Sciatic nerve (tissue), 2 donors: Measurements from ENCODE around the gene ARMC2. TPM values are rescaled to one million over a fixed set of nuclear protein-coding genes. Genes with fewer than 3 reads are reported as not detected.
A peak's percentile ranks its signal among the peaks of the same experiment; 100 is the strongest.

Source experiments
- ATAC-seq: fragments of 200-7000 bp; cut with Tn5 transposase; one replicate; pipeline ENCODE4 v1.9.1; 2020; ENCODE audit warnings: mild to moderate bottlenecking, moderate library complexity
- DNase-seq: peaks from one replicate; pipeline ENCODE4 v3.0.0-alpha.2; 2020; ENCODE audit warnings: low spot score
- intact Hi-C: fragments of 100-400 bp; cut with DNase I; formaldehyde crosslinking; loops from one replicate; pipeline ENCODE4 v1.14.2; 2022
- total RNA-seq: library from RNA; stranded (reverse); fragmentation: NEBNext Ultra II Directional; extraction: Animal tissue kit (Norgen Biotek cat#: 25700); gene quantifications from one replicate; pipeline ENCODE4 v1.2.1, GENCODE V29; 2021
- donor health status: DM: no; HTN: no; CAD: no.
- donor health status: DM: no; HTN: no; CAD: no.

The ARMC2 gene
- total RNA-seq, 1 donor from 2014 or later: 17.2 TPM

DNA sequence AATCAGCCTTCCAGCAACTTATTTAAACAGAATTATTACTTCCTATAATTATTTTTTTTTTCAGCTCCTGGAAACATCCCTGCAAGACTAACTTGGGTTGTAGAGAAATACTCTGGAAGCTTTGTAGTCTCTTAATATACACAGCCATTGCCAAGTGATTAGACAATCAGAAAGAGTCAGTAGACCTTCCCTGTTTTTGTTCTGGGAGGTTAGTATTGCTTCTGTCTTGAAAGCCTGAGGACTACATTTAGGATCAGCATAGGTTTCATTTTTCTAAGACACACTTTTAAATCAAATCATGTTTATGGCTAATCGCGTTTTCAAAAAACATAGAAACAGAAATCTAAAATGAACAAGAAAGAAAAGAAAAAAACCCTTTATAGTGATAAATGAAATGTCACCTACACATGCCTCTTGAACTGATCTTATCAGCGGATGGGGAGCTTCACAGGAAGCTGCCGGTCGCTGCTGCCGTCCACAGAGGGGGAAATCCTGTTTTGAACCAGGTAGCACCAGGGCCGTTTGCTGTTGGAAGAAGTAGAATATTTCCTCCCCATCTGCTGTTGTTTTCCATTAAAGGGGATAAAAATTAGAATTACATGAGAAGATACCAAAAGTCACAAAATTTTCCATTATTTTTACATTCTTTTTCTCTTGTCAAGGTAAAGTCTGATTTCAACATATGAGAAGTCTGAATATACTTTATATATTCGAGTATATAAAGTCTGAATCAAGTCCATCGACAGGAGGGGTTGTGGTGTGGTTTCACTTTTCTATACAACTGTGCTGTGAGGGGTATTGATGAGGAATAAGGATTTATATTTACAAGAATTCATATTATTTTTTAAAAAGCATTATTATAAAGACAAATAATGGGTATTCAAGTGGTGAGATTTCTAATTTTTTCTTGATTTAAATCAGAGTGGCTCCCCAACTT, 94.6 kb downstream of the ARMC2 start:
- no peak for DNase-seq
- intact Hi-C loops: no loop called here
- no peak for ATAC-seq

DNA sequence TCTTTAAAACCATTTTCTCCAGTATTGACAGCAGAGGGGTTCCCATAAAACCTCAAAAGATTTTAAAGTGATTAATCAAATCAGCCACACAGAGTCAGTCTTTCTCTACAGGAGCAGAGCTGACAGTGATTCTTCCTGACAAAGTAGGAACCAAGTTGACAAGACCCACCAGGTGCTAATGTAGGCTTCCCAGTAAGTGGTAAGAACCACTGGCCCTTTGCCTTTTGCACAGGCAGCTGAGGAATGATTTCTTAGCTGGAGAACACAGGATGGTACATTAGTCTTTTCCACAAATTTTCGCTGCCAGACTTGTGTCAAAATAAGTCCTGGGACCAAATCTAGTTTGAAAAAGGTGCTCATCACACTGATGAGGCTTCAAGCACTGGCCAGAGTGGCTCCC, 95.8 kb downstream of the ARMC2 start:
- intact Hi-C loops: no loop called here

DNA sequence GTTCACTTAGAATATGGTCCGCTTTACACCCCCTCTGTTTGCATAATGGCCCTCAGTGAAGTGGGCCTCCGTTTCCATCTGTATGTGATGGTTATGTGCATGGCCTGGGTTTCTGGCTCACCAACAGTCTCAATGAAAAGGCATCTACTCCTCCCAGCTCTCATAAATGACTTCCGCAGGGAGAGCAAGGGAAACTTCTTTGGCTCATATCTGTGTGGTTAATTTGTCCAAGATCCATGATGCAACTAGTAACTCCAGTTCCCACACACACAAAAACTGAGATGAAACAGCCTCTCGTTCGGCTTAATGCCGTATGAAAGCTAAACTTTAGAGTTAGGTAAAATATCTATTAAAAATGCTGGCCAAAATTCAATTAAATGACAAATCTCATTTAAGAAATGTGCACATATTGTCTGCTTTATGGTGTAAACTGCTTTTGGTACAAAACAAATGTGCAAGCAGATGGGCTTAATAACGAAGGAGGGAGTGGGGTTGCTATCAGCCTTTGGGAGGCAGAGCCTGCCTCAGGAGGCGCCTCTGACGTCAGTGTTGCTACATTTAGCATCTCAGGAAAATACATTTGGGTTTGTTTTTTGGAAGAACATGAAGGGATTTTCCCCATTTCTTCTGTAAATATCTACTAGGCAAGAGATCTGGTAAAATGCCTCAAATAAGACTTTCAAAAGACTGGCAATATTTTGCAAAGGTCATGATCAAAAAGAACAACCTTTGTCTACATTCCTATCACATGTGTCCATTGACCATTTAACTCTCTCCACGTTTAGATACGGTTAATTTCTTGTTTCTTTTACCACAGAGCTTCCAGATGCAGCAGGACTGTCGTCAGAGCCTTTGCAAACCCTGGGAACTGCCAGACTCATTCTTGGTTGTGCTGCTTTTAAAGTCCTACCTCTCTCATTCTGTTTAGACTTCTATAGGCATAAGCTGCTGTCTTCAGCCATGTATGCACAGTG, 96.8 kb downstream of the ARMC2 start:
- peak; percentile 78 for ATAC-seq
- intact Hi-C loops: no loop called here
- DNase-seq: no peak

More for the DNA sequence above, 95.8 kb downstream of the ARMC2 start:
- ATAC-seq (no peak), DNase-seq (no peak)

DNA sequence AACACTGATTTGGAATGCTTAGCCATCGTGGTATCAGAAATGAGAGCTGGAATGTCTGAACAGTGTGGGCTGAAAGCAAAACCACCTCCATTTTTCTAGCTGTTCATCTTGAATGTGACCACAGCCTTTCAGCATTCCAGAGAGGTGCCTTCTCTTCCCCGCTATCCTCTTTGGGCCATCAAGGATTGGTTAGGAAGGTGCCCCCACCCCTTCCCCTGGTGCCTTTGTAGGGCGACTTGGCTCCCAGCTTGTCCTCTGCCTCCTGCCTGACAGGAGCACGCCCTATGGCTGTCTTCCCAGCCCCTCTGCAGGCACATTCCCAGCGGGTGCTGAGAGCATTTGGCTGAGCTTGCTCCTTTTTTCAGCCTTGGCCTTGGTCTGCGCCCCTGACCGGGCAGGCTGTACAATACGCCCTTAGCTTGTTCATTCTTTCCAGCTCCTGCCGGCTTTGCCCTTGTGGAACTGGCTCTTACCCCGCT, 97.5 kb downstream of the ARMC2 start:
- ATAC-seq (peak; percentile 84), DNase-seq (peak; percentile 76)
- intact Hi-C loops: no loop called here

DNA sequence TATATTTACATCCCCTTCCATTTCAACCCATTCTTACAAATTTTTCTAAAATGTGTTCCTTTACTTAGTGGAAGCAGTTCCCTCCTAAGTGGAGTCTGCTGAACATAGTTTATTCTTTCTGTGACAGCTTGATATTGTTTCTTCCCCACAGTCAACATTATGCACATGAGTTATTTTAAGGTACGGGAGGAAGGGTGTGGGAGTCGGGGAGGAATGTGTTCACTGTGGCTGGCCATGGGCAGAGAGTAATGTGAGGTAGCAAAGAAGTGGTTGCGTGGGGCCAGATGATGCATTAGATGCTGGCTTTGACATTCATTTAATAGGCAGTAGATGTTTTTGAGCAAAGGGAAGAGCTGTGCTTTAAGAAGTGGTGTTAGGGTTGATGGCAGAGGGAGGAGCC, 98.5 kb downstream of the ARMC2 start:
- no peak for ATAC-seq
- intact Hi-C loops: no loop called here
- no peak for DNase-seq

DNA sequence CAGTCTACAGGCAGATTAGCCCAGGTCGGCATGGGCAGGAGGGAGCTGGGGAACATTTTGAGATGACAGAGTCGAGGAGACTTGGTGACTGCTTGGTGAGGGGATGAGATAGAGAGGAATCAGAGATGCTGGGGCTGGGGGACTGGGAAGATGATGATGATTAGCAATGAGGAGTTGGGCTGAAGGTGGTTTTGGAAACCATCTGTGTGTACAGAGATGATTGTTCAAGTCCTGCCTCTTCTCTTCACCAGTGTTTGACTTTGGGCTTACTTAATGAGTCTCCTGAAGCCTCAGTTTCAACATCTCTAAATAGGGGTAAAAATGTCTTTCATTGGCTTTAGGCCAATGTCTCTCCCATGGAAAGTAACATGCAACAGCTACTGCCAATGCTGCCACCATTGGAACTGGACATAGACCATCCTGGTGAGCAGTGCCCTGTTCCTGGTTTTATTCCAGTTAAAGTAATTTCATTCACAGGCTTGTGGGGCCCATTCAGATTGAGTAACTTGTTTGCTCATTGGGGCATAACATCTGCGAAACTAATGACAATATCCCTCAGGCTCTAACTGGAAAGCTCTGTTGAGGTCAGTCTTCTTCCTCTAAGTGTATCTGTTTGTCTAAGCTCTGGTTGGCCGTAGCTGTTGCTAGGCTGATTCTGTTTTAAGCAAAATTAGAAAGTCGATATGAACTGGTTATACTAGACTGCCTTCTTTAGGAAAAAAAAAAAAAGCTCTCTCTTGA, 99.1 kb downstream of the ARMC2 start:
- intact Hi-C loops: no loop called here
- ATAC-seq: peak; percentile 67
- DNase-seq: no peak

DNA sequence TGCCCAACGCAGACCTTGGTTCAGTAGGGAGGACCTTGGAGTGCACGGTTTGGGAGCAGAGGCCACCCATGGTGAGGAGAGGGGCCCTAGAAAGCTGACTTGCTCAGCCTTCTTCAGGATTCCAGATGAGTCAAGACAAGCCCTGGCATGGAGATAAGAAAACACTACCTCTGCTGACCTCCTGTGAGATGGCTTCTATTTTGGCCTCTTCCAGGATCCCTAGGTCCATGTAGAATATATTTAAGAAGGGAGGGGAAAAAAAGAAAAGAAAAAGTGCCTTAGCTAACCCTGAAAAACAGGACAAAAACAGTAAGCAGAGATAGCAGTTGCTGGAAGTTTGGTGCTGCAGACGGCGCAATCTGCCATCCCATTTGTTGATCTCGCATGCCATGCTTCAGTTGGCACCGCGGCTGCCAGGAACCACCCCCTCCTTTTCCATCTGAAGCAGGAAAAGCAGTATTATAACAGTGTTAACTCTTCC, 100.0 kb downstream of the ARMC2 start:
- DNase-seq: peak; percentile 71
- intact Hi-C loops: no loop called here
- no peak for ATAC-seq

DNA sequence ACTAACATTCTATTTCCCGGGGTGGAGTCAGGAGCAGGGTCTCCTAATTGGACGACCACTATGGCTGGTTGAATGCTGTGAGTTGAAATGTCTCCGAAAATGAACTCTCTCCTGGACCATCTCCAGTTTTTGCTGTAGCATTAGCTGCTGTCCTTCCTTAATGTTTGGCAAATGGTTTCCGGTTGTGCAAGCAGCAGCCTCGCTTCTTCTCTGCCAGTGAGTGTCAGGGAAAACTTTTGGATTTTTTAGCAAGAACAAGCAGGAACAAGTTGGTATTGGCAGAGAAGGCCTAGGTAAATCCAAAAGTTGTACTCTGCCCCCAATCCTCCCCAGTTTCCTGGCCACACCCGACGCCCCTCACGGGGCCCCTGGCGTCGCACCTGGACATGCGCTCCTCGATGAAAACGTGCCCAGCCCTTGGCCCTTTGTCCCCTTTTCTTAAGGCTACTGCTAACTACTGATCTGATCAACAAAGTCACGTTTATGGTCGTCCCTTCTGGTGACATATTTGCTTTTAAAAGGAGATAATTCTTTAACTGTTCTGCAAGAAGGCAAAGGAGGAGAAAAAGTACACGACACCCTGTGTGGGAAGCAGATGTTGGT, 103.2 kb downstream of the ARMC2 start:
- intact Hi-C loops: no loop called here

DNA sequence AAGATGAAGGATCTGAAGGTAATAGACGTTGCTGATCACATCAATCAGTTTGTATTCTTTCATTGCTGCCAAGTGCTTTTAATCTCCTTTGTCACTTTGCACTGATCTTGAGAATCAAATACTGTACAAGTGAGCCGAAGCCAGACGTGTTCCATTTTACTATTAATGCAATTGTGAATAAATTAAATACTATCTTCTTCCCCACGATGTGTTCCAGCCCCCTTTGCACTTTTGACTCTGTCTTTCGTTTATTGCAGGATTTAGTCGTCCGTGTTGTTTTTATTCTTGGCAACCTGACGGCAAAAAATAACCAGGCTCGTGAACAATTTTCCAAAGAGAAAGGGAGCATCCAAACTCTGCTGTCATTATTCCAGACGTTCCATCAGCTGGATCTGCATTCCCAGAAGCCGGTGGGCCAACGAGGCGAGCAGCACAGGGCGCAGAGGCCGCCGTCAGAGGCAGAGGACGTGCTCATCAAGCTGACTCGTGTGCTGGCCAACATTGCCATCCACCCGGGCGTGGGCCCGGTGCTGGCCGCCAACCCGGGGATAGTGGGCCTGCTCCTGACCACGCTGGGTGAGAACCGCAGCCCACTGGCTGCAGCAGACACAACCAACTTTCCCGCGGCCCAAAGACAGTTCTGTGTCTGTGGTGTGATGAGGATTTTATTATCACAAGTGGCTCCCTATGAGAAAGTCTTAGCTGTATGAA, 104.7 kb downstream of the ARMC2 start:
- peak; percentile 38 for ATAC-seq
- DNase-seq: no peak
- intact Hi-C loops: no loop called here

More for the DNA sequence above, 103.2 kb downstream of the ARMC2 start:
- ATAC-seq: no peak
- no peak for DNase-seq

DNA sequence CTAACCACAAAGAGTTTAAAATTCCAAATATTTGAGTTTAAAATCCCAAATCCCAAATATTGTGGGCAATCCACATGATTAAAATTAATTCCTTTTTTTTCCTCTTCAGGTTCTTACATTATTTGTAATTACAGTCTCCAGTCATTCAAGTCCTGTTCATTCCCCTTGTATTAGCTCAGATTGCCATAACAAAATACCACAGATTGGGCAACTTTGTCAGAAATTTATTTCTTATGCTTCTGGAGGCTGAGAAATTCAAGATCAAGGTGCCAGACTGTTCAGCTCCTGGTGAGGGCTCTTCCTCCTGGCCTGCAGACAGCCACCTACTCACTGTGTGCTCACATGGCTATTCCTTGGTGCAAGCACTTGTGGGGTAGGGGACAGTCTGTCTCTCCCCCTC, 105.5 kb downstream of the ARMC2 start:
- no peak for ATAC-seq
- DNase-seq: no peak
- intact Hi-C loops: no loop called here

DNA sequence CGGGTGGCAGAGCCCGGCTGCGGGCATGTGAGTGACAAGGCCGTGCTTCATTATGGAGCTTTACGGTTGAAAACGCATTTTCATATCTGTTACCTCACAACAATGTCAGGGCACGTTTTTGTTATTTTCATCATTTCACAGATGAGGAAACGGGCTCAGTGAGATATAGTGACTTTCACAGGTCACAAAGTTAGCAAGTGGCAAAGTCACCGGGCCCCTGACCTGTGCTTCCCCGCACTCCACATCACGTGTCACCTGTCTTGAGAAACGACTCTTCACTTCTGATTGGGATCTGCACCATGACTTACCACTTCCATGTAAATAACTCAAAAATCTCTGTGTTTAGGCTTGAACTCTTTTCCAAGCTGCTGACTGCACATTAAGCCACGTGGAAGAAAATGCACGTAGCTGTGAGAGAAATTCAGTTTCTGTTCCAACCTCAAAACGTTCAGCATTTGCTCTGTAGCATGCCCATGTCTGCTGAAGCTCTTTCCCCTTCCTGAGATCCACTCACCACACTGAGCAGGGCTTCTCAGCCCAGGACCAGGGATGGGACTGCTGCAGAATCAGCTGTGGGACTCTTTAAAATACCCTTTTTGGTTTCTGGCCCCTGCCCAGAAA, 107.2 kb downstream of the ARMC2 start:
- intact Hi-C loops: no loop called here
- ATAC-seq: no peak
- DNase-seq: no peak

DNA sequence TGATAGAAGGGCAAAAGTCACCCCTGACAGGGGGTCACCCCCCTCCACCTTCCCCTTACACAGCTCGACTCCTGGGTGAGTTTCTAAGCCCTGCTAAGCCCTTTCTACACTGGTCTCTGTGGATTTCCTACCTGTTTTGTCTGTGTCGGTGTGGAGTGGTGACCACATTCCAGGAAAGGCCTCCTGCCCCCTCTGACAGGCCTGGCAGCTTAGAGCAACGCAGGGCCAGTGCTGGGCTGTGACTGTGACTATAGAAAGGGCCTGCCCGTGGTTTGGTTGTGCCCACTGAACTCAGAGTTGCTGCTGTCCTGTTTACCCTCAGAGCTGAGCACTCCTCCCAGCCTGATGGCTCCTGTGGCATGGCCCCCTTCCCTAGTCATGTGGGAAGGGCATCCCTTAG, 109.0 kb downstream of the ARMC2 start:
- intact Hi-C loops: no loop called here
- ATAC-seq (no peak), DNase-seq (no peak)

DNA sequence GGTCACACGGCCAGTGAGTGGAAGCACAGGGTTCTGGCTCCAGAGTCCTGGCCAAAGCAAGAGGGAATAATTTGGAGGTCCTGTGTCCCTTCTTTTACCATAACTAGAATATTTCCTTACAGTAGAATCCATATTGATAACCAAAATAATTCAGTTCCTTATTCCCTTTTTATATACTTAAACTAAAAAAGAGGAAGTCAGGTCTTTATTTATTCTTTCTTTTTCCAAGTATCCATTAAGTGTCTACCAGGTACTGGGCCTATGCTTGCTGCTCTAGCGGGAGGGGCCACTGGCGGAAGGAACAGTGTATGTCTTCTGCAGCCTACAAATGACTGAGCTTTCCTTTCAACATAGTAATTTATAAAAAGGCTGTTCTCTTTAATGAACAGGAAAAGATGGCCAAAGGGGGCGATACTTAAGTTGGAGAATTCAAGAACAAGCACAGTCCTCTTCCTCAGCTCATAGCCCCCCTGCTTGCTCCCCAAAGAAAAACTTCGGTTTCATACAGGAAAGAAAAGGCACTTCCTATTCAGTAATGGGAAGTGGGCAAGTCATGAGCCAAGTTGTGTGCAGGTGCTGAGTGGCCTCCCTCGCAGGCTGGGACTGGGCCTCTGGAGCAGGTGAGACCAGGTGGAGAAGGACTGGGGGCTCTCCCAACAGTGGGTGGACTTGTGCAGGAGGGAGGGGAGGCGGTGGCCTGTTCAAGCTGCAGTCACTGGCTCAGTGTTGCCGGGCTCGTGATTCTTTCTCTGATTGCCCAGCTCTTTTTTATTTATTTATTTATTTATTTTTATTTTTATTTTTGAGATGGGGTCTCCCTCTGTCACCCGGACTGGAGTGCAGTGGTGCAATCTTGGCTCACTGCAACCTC, 110.9 kb downstream of the ARMC2 start:
- ATAC-seq (peak; percentile 35), DNase-seq (no peak)
- intact Hi-C loops: no loop called here

DNA sequence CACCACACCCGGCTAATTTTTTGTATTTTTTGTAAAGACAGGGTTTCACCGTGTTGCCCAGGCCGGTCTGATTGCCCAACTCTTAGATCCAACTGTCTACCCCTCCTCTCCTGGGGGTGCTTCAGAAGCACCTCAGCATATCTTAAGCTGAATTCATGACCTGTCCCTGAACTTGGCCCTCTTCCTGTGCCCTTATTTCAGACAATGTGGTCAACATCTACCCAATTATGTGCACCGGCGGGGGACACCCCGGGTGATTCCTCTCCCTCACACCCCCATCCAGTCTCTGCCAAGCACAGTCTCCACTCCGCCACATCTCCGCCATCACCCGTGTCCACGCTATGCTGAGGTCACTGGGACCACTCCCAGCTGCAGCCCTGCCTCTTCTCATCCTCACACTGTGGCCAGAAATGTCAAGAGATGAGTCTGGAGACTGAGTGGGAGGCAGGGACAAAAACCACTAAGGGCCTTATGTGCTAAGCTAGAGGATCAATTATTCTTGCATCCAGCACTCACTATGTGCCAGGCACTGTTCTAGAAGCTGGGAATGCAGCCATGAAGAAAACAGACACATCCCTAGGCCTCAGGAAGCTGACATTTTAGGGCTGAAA, 111.9 kb downstream of the ARMC2 start:
- ATAC-seq: no peak
- intact Hi-C loops: no loop called here
- DNase-seq: no peak

DNA sequence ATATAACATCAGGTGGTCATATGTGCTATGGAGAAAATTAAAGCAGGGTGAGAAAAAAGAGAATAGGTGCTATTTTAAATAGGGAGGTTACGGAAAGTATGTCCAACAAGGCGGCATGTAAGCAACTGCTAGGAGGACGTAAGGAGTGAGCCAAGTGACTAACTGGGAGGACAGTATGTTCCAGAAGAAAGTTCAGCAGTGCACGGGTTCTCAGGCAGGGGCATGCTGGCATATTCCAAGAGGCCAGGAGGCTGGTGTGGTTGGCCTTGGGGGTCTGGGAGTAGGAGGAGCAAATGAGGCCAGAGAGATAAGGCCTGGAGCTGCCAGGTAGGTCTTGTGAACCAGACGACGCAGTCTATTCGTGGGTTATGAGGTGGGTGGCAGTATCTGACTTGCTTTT, 112.4 kb downstream of the ARMC2 start:
- intact Hi-C loops: no loop called here
- no peak for ATAC-seq
- no peak for DNase-seq

DNA sequence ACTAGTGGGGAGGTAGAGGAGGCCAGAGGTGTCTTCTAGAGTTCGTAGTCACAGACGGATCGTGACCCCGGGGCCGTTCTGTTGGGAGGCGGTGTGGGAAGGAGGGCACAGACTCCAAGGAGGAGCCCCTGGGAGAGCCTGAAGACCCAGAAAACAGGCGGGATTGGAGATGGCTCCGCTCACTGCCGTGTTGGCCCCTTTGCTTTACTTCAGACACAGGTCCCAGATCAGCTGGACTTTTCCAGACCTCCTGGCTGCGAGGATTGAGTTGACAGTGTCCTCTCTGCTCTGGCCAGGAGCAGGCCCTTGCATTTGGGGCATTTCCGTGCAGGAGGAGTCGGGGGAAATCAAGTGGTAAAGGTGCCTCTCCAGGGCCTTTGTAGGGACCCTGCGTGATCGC, 112.9 kb downstream of the ARMC2 start:
- ATAC-seq: no peak
- DNase-seq: no peak
- intact Hi-C loops: no loop called here
